ENCODE measurements around the gene THRB.

THRB gene

DNA sequence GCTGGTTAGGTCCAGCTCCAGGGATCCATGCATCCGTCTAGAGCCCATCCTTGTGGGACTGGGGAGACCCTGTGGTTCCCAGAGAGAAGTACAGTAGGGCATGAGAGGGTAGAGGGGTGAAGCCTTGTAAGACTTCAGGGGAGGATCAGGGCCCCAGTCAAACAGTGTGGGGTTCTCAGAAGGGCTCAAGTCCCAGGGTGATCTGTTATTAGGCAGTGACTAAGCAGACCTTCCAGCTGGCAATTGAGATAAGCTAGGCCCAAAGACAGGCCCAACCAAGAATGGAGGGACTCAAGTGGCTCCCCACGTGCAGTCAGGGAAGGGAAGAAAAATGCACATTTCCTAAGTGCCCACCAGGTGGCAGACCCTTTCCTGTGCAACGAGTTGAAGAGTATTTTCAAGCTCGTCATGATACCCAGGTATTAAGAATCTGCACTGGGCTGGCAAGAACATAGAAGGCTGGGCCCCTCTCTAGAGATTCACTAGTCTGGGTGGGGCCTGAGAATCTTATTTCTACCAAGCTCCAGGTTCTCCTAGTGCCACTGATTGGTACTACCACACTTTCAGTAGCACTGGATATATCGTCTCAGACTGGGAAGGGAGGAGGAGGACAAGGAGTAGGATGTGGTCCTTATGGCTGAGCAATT lies 308.8 kb downstream of the THRB start:
- H3K4me3 ChIP-seq (ENCODE audit: low read length): no peak overlapping the region
- TF ChIP-seq, protein P1, sequence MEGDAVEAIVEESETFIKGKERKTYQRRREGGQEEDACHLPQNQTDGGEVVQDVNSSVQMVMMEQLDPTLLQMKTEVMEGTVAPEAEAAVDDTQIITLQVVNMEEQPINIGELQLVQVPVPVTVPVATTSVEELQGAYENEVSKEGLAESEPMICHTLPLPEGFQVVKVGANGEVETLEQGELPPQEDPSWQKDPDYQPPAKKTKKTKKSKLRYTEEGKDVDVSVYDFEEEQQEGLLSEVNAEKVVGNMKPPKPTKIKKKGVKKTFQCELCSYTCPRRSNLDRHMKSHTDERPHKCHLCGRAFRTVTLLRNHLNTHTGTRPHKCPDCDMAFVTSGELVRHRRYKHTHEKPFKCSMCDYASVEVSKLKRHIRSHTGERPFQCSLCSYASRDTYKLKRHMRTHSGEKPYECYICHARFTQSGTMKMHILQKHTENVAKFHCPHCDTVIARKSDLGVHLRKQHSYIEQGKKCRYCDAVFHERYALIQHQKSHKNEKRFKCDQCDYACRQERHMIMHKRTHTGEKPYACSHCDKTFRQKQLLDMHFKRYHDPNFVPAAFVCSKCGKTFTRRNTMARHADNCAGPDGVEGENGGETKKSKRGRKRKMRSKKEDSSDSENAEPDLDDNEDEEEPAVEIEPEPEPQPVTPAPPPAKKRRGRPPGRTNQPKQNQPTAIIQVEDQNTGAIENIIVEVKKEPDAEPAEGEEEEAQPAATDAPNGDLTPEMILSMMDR (IDR thresholded peaks at IDR 0.05; ENCODE audit: insufficient read depth, low read depth, low read length, missing control alignments): peak; percentile 66
- DNase-seq (ENCODE audit: low read depth): peak; percentile 76

- H3K4me3 ChIP-seq (ENCODE audit: low read length): no peak overlapping the region
- TF ChIP-seq, protein P1 (IDR thresholded peaks at IDR 0.05; ENCODE audit: insufficient read depth, low read depth, low read length, missing control alignments): no peak
- no peak for DNase-seq (ENCODE audit: low read depth)
Measured at GRCh38 chr3:24184528-24185176, 310.0 kb downstream of the THRB start.

- DNase-seq (ENCODE audit: low read depth): no peak
- H3K4me3 ChIP-seq (ENCODE audit: low read length): no peak overlapping the region
- TF ChIP-seq, protein P1 (IDR thresholded peaks at IDR 0.05; ENCODE audit: insufficient read depth, low read depth, low read length, missing control alignments): no peak
Measured at GRCh38 chr3:24182756-24183155, 311.9 kb downstream of the THRB start.

DNA sequence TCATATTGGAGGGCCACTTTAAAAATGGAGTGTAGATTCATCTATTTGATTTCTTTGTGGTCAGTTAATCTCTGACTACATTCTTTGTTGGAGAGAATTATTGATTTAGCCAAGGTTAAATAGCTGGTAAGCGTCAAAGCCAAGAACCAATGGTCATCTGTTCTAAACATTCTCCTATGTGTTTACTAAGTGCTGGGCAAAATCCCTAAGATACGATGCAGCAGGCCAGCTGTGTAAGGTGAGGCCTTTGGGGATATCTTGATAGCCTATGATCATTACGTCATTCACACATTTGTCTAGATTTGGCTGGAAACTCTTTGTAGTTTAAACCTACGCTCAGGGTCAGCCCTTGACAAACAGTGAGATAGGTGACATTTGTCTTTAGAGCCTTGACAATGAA lies 313.4 kb downstream of the THRB start:
- no peak for DNase-seq (ENCODE audit: low read depth)
- TF ChIP-seq, protein P1 (IDR thresholded peaks at IDR 0.05; ENCODE audit: insufficient read depth, low read depth, low read length, missing control alignments): no peak
- no peak overlapping the region for H3K4me3 ChIP-seq (ENCODE audit: low read length)

GRCh38 chr3:24180616-24181015 lies 314.0 kb downstream of the THRB start:
- no peak overlapping the region for H3K4me3 ChIP-seq (ENCODE audit: low read length)
- no peak for DNase-seq (ENCODE audit: low read depth)
- TF ChIP-seq, protein P1 (IDR thresholded peaks at IDR 0.05; ENCODE audit: insufficient read depth, low read depth, low read length, missing control alignments): no peak

GRCh38 chr3:24177201-24177600 lies 317.4 kb downstream of the THRB start:
- TF ChIP-seq, protein P1 (IDR thresholded peaks at IDR 0.05; ENCODE audit: insufficient read depth, low read depth, low read length, missing control alignments): no peak
- H3K4me3 ChIP-seq (ENCODE audit: low read length): no peak overlapping the region
- DNase-seq (ENCODE audit: low read depth): peak; percentile 4

GRCh38 chr3:24174614-24175013 lies 320.0 kb downstream of the THRB start:
- DNase-seq (ENCODE audit: low read depth): no peak
- TF ChIP-seq, protein P1 (IDR thresholded peaks at IDR 0.05; ENCODE audit: insufficient read depth, low read depth, low read length, missing control alignments): no peak
- no peak overlapping the region for H3K4me3 ChIP-seq (ENCODE audit: low read length)
